Stimulated activated CD4-positive, alpha-beta T cell treated with anti-CD3 and anti-CD28 coated beads, TNF-alpha, amount 100 ng/mL, for 1 hour (primary cell): ENCODE measurements around the gene CALHM3.

Experiments
- DNase-seq, 3 donors: peaks; one replicate each; pipeline ENCODE4 v3.0.0-alpha.2; 2020; ENCODE audit warnings: low read depth in 3 of 3, low spot score in 1 of 3

The CALHM3 gene

GRCh38 chr10:103451091-103451813, 27.8 kb downstream of the CALHM3 start:
- peak; percentile 12 to 13 (median 13) for DNase-seq

GRCh38 chr10:103450201-103450695, 28.8 kb downstream of the CALHM3 start:
- no peak for DNase-seq

- DNase-seq: no peak
Measured at GRCh38 chr10:103449208-103450144, 29.6 kb downstream of the CALHM3 start.

- DNase-seq: no peak
Measured at GRCh38 chr10:103448746-103449145, 30.3 kb downstream of the CALHM3 start.

GRCh38 chr10:103447187-103447586, 31.9 kb downstream of the CALHM3 start:
- no peak for DNase-seq

- no peak for DNase-seq
Measured at GRCh38 chr10:103445767-103446567, 33.1 kb downstream of the CALHM3 start.

GRCh38 chr10:103445366-103445765, 33.7 kb downstream of the CALHM3 start:
- no peak for DNase-seq

GRCh38 chr10:103444478-103444877, 34.6 kb downstream of the CALHM3 start:
- DNase-seq: no peak

GRCh38 chr10:103443475-103444185, 35.4 kb downstream of the CALHM3 start:
- DNase-seq: no peak

GRCh38 chr10:103442031-103442461, 37.0 kb downstream of the CALHM3 start:
- DNase-seq: no peak

- DNase-seq: no peak
Measured at GRCh38 chr10:103441611-103442010, 37.4 kb downstream of the CALHM3 start.

GRCh38 chr10:103441206-103441605, 37.8 kb downstream of the CALHM3 start:
- no peak for DNase-seq

GRCh38 chr10:103440416-103440815, 38.6 kb downstream of the CALHM3 start:
- DNase-seq: no peak

- DNase-seq: no peak
Measured at GRCh38 chr10:103439776-103440175, 39.3 kb downstream of the CALHM3 start.

- DNase-seq: no peak
Measured at GRCh38 chr10:103433858-103434257, 45.2 kb downstream of the CALHM3 start.

- DNase-seq: no peak
Measured at GRCh38 chr10:103431902-103432301, 47.1 kb downstream of the CALHM3 start.

GRCh38 chr10:103429647-103430046, 49.4 kb downstream of the CALHM3 start:
- DNase-seq: no peak

- DNase-seq: no peak
Measured at GRCh38 chr10:103428989-103429643, 49.9 kb downstream of the CALHM3 start.

GRCh38 chr10:103427866-103428265, 51.2 kb downstream of the CALHM3 start:
- DNase-seq: no peak

GRCh38 chr10:103423748-103424147, 55.3 kb downstream of the CALHM3 start:
- DNase-seq: no peak
